ENCODE results near the gene TM9SF1. TPM values are rescaled to one million over a fixed set of nuclear protein-coding genes. Genes with fewer than 3 reads are reported as not detected.
A peak's percentile ranks its signal among the peaks of the same experiment; 100 is the strongest.
"Not testable (repeated sequence)": the region's sequence is repeated elsewhere in the genome, so short reads cannot be mapped to it uniquely, and the experiment has no call there.

Gene TM9SF1
- total and polyA plus RNA-seq, 2 experiments from 2014 or later, result 12.6 to 27.5 TPM

DNA sequence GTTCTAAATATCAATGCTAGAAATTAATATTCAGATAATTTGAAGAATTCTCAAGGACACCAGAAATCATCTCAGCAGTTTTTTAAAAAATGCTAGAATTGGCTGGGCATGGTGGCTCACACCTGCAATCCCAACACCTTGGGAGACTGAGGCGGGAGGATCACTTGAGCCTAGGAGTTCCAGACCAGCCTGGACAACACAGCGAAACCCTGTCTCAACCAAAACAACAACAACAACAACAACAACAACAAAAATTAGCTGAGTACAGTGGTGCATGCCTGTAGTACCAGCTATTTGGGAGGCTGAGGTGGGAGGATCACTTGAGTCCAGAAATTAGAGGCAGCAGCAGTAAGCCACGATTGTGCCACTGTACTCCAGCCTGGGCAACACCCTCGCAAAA, 23.8 kb upstream of the TM9SF1 start:
- Histone ChIP-seq H3K27ac (ENCODE audit: low read depth) (no peak overlapping the region), H4K20me1 (replicated peaks; ENCODE audit: insufficient read depth) (peaks cover 22% of the 10 kb centered on the region), H3K4me2 (no peak overlapping the region), H3K36me3 (ENCODE audit: insufficient read depth) (no peaks in the 10 kb centered on the region), H3K27me3 (ENCODE audit: insufficient read depth) (no peaks in the 10 kb centered on the region), H3K9me2 (ENCODE audit: insufficient read depth) (no peaks in the 10 kb centered on the region), H3K4me1 (ENCODE audit: insufficient read depth) (peaks cover 5% of the 10 kb centered on the region), H3K79me2 (replicated peaks; ENCODE audit: insufficient read depth) (peaks cover 50% of the 10 kb centered on the region), H3K4me3 (no peak overlapping the region), H3F3A (replicated peaks; ENCODE audit: low read depth) (peaks cover 23% of the 10 kb centered on the region), H2AFZ (no peak overlapping the region)
- Mint-ChIP-seq H3K9me3 (no peaks in the 10 kb centered on the region; the same call in 2 of the 3 replicates), H3K4me1 (peaks cover 11% of the 10 kb centered on the region), H3K4me3 (no peak overlapping the region), H3K27ac (no peak overlapping the region), H3K27me3 (ENCODE audit: insufficient read depth, low read depth, poor library complexity) (peaks cover 4% of the 10 kb centered on the region), H3K36me3 (ENCODE audit: low read depth) (peaks cover 11% of the 10 kb centered on the region; the same call in 2 of the 3 replicates)
- TF ChIP-seq NANOG (IDR thresholded peaks at IDR 0.05; ENCODE audit: borderline replicate concordance) (no peak), CREB1 (CRISPR knock-in tag; IDR thresholded peaks at IDR 0.05; ENCODE audit: low read depth) (no peak), EZH2phosphoT487 (IDR thresholded peaks at IDR 0.05; ENCODE audit: unreplicated experiment) (no peak), ZNF462 (CRISPR knock-in tag; IDR thresholded peaks at IDR 0.05) (no peak), REST (IDR thresholded peaks at IDR 0.05; ENCODE audit: unreplicated experiment) (no peak)
- ATAC-seq (no peak), DNase-seq (ENCODE audit: low spot score) (no peak)

DNA sequence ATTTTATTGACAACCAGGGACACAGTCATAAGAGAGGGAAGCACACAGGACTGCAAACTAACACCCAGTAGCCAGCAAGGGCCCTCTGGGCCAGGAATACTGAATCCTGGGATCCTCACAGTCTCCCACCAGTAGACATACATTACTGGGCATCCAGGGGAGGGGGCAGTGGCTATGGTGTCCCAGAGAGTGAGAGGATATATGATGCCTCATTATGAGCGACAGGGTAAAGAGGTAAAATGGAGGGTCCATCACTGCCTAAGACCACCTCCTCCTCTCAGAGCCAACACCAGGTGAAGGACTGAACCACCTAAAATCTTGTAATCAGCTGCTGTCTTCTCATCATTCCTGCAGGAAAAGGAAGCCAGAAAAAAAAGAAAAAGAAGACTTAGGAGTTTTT, 21.6 kb upstream of the TM9SF1 start:
- not testable (repeated sequence) for H3K4me2 ChIP-seq; H3K36me3 ChIP-seq (ENCODE audit: insufficient read depth); H3K4me3 ChIP-seq; H3K4me3 Mint-ChIP-seq; H3K27me3 ChIP-seq (ENCODE audit: insufficient read depth); H3K9me2 ChIP-seq (ENCODE audit: insufficient read depth); DNase-seq (ENCODE audit: low spot score); H3K9me3 Mint-ChIP-seq; H2AFZ ChIP-seq; ATAC-seq
- peaks cover 21% of the 10 kb centered on the region for H4K20me1 ChIP-seq (replicated peaks; ENCODE audit: insufficient read depth)
- H3K4me1 Mint-ChIP-seq, result peaks cover 19% of the 10 kb centered on the region
- H3K27ac Mint-ChIP-seq, result peak overlapping the region; percentile 39; the same call in 1 of the 2 replicates
- peaks cover 16% of the 10 kb centered on the region for H3K27me3 Mint-ChIP-seq (ENCODE audit: insufficient read depth, low read depth, poor library complexity)
- peaks cover 25% of the 10 kb centered on the region; the same call in 2 of the 3 replicates for H3K36me3 Mint-ChIP-seq (ENCODE audit: low read depth)
- peaks cover 28% of the 10 kb centered on the region for H3K79me2 ChIP-seq (replicated peaks; ENCODE audit: insufficient read depth)
- H3K27ac ChIP-seq (ENCODE audit: low read depth), result peak overlapping the region; percentile 81
- peaks cover 16% of the 10 kb centered on the region for H3K4me1 ChIP-seq (ENCODE audit: insufficient read depth)
- peaks cover 29% of the 10 kb centered on the region for H3F3A ChIP-seq (replicated peaks; ENCODE audit: low read depth)

Measured in GM23338 (cell line).